Fibroblast of lung (primary cell): ENCODE measurements around the gene FAM13C.

ENCODE experiments used
- EZH2 ChIP-seq: IDR thresholded peaks from 2 replicates; pipeline ENCODE4 v1.5.1; 2012; ENCODE audit warnings: low read length, control low read depth, mild to moderate bottlenecking; ENCODE audit errors: missing control alignments
- TF ChIP-seq, protein P1 (sequence below), 2 donors: IDR thresholded peaks in 1 of 2; conservative IDR thresholded peaks in 1 of 2; 1 replicate in 1 of 2; 2 replicates in 1 of 2; pipeline ENCODE4 v1.5.1; 2011 to 2012; ENCODE audit warnings: low read length in 2 of 2, control low read depth in 1 of 2, inconsistent platforms in 1 of 2, low read depth in 1 of 2, mild to moderate bottlenecking in 1 of 2

DNA sequence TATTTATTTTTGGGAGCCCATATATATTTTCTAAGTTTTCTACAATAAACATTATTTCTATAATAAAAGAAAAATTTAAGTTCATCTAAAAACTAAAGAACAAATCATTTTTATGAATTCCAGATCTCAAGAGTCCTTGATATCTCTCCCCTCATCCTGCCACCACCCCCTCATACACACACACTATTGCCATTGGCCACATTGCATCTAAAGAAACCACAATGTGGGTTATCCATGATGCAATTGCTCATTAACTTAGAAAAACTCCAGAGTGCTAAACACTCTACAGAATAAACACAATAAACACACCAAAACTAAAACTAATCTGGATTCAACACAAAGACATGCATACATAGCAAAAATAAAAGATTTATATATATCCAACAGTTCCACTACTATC is 37.8 kb downstream of the FAM13C start:
- TF ChIP-seq, protein P1, sequence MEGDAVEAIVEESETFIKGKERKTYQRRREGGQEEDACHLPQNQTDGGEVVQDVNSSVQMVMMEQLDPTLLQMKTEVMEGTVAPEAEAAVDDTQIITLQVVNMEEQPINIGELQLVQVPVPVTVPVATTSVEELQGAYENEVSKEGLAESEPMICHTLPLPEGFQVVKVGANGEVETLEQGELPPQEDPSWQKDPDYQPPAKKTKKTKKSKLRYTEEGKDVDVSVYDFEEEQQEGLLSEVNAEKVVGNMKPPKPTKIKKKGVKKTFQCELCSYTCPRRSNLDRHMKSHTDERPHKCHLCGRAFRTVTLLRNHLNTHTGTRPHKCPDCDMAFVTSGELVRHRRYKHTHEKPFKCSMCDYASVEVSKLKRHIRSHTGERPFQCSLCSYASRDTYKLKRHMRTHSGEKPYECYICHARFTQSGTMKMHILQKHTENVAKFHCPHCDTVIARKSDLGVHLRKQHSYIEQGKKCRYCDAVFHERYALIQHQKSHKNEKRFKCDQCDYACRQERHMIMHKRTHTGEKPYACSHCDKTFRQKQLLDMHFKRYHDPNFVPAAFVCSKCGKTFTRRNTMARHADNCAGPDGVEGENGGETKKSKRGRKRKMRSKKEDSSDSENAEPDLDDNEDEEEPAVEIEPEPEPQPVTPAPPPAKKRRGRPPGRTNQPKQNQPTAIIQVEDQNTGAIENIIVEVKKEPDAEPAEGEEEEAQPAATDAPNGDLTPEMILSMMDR (conservative IDR thresholded peaks at IDR 0.05 in 1 of 2, IDR thresholded peaks at IDR 0.05 in 1 of 2; ENCODE audit: low read depth in 1 of 2, low read length in 2 of 2), result no peak
- TF ChIP-seq EZH2, result no peak
